Activated CD8-positive, alpha-beta T cell treated with anti-CD3 and anti-CD28 coated beads, Interleukin-2, amount 10 ng/mL, durations not matched to agents 7 days and 5 days (primary cell): ENCODE data around the gene HOXA9. TPM values are rescaled to one million over a fixed set of nuclear protein-coding genes. Genes with fewer than 3 reads are reported as not detected.
A peak's percentile ranks its signal among the peaks of the same experiment; 100 is the strongest.

ENCODE experiments used
- ATAC-seq: fragments of 150-1000 bp; cut with Tn5 transposase; one replicate; pipeline ENCODE4 v1.10.0; 2021; ENCODE audit warnings: moderate library complexity
- CTCF ChIA-PET: fragments of 350-600 bp; sonication (Branson Sonifier 250); formaldehyde crosslinking; loops from one replicate; lab custom pipeline; 2021; ENCODE audit warnings: antibody characterized with exemption; lab: Charles Lee
- POLR2A ChIA-PET: fragments of 350-600 bp; sonication (Branson Sonifier 250); formaldehyde crosslinking; loops from one replicate; lab custom pipeline; 2021; ENCODE audit warnings: antibody characterized with exemption; lab: Charles Lee
- DNase-seq: peaks from one replicate; pipeline ENCODE4 v3.0.0-alpha.2; 2020
- H3K27ac Mint-ChIP-seq: one replicate; pipeline ENCODE4 v1.8.0; 2021; ENCODE audit warnings: mild to moderate bottlenecking, mixed read lengths
- H3K27me3 Mint-ChIP-seq: one replicate; pipeline ENCODE4 v1.8.0; 2021; ENCODE audit warnings: low read depth, mixed read lengths
- H3K36me3 Mint-ChIP-seq: one replicate; pipeline ENCODE4 v1.8.0; 2021; ENCODE audit warnings: low read depth, mixed read lengths
- H3K4me1 Mint-ChIP-seq: one replicate; pipeline ENCODE4 v1.8.0; 2021; ENCODE audit warnings: low read depth, mixed read lengths
- H3K4me3 Mint-ChIP-seq: one replicate; pipeline ENCODE4 v1.8.0; 2021; ENCODE audit warnings: mild to moderate bottlenecking, mixed read lengths
- H3K9me3 Mint-ChIP-seq: one replicate; pipeline ENCODE4 v1.8.0; 2022; ENCODE audit warnings: mixed read lengths; ENCODE audit not compliant: insufficient read depth
- total RNA-seq, 2 experiments: library from RNA; stranded (reverse); gene quantifications; one replicate each; pipeline ENCODE4 v1.2.3, GENCODE V29; 2021

Gene HOXA9
- total RNA-seq, 2 experiments from 2014 or later, result not detected

DNA sequence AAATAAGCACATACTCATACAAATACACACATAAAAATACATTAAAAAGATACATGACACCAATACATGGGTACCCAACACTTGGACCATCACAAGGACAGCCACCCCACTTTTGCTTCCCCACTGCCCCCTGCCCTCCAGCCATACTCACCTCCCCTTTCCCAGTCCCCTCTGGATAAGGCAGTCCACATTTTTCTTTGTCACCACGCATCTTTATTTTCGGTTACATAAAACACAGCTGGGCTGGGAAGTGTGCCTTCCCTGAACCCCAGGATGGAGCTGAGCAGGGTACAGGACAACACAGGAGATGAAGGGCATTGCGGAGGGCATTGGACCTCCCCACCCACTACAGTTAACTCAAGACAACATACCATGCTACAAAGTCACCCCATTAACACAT is 11.8 kb downstream of the HOXA9 start:
- ChIA-PET CTCF (no interaction called here), POLR2A (no interaction called here)
- H3K27ac Mint-ChIP-seq, result peak overlapping the region; percentile 18
- H3K4me3 Mint-ChIP-seq, result no peak overlapping the region
- H3K27me3 Mint-ChIP-seq, result peaks cover 89% of the 10 kb centered on the region
- no peak for DNase-seq
- peaks cover 41% of the 10 kb centered on the region for H3K4me1 Mint-ChIP-seq
- peaks cover 8% of the 10 kb centered on the region for H3K36me3 Mint-ChIP-seq
- no peaks in the 10 kb centered on the region for H3K9me3 Mint-ChIP-seq
- no peak for ATAC-seq

DNA sequence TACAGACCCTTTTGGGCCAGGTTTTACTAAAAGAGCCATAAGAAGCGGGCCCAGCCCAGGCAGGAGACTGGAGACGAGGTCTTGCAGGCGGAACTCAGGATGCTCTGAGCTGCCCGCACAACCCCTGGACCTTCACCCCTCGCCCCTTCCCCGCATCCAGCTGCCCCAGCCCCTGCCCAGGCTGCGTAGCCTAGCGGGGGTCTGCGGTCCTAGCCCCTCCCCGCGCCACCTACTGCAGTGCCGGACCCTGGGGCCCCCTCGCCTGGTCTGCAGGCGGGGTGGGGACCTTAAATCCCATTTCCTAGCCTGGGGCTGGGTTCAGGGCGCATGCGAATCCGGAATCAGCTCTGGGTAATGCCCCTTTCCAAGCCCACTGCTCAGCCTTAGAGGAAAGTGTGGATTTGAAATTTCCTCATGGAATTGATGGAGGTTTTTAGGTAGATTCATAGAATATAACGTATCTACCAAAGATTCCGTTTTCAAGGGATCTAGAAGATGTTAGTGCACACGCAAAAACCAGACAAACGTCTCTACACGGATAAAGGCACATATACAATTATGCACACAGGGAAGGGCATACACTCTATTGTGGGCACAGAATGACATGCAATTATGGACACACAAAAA is 12.4 kb downstream of the HOXA9 start:
- no peak for DNase-seq
- CTCF ChIA-PET, result interaction anchor here (1.1 kb wide), 1 partner anchor 9 kb away, joined by 4 read pairs; no protein-coding TSS in a partner anchor
- no peak overlapping the region for H3K27ac Mint-ChIP-seq

DNA sequence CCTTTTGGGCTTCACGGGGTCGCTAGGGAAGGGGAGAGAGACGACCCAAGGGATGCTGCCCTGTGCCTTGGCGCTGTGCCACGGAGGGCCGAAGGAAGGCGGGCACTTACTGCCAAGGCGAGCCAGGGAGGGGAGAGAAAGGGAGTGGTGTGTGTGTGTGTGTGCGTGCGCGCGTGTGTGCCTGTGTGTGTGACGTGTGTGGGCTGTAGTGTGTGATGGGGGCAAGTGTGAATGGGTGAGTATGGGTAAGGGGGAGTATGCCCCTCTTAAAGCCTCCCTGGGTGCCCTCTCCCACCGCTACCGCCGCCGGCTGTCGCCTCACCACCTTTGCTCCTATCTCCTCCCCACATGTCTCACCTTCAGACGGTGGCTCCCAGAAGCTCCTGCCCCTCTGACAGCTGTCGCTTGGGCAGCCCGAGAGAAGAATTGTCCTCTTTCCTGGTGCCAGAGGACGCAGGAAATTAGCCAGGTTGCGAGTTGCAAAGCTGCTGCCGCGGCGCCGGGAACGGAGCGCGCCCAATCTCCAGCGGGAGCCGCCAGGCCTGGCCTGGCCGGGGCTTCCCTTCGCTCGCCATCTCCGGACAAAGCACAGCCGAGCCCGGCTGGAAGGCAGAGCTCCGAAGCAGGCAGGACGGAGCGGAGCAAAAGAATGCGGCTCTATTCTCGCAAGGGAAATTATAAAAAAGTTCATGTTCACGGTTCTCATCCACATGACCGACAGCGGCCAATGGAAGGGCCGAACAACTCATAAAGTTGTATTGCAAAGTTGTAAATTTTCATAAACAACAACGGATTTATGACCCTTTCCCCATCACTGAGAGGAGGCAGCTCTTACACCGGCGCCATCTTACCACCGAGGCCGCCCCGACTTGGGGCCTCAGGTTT is 13.2 kb downstream of the HOXA9 start, which contains the start of gene HOXA3:
Gene HOXA3 (minus strand): TSS at position 653 of the 885 bp plus-strand sequence. CDS start 41,943 bp downstream, outside the sequence.
- ChIA-PET POLR2A (no interaction called here), CTCF (interaction anchor here (1.1 to 1.7 kb wide), 2 partner anchors 9 to 21 kb away, joined by 4 to 6 read pairs; partner anchors contain the start of gene HOXA4)
- Mint-ChIP-seq H3K27me3 (peaks cover 88% of the 10 kb centered on the region), H3K4me3 (peak within 1 kb of the TSS; percentile 56), H3K9me3 (no peaks in the 10 kb centered on the region), H3K27ac (no peak within 1 kb of the TSS), H3K36me3 (peaks cover 6% of the 10 kb centered on the region), H3K4me1 (peaks cover 44% of the 10 kb centered on the region)
- DNase-seq (no peak), ATAC-seq (no peak)

More for the DNA sequence above, 12.4 kb downstream of the HOXA9 start:
- Mint-ChIP-seq H3K4me1 (peaks cover 44% of the 10 kb centered on the region), H3K9me3 (no peaks in the 10 kb centered on the region), H3K27me3 (peaks cover 89% of the 10 kb centered on the region), H3K36me3 (peaks cover 6% of the 10 kb centered on the region), H3K4me3 (no peak overlapping the region)
- POLR2A ChIA-PET, result no interaction called here
- no peak for ATAC-seq

DNA sequence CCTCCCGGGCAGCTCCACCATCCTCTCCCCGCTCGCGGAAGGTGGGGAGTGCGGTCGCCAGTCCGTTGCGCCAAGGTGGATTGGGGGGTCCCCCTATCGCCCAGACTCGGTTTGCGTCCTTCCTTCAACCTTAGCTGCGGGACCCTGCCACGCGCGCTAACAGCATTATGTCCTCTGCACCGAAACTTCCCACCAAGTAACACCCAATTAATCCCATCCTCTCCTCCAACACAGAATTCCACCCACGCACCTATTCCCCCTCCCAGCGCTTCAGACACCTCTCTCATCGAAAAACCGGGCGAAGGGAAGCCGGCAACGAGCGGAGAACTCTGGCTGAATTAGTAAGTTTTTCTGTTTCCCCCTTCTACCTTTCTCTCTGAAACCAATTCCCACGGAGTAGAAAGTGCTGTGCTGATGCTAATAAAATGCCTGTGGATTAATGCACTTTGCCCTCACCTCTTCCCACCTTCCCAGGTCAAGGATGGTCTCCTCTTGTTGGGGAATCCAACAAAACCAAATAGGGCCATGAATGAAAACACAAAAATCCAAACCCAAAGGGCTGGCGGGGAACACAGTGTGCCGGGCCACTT is 13.9 kb downstream of the HOXA9 start:
- H3K27me3 Mint-ChIP-seq, result peaks cover 90% of the 10 kb centered on the region
- peaks cover 6% of the 10 kb centered on the region for H3K36me3 Mint-ChIP-seq
- CTCF ChIA-PET, result interaction anchor here (0.7 to 2.5 kb wide), 11 partner anchors 10 to 469 kb away, joined by 3 to 13 read pairs (median 4); partner anchors contain the start of gene HOXA4
- no peaks in the 10 kb centered on the region for H3K9me3 Mint-ChIP-seq
- POLR2A ChIA-PET, result no interaction called here
- H3K4me3 Mint-ChIP-seq, result peak overlapping the region; percentile 56
- H3K4me1 Mint-ChIP-seq, result peaks cover 41% of the 10 kb centered on the region
- ATAC-seq, result peak; percentile 7
- DNase-seq, result no peak
- no peak overlapping the region for H3K27ac Mint-ChIP-seq

DNA sequence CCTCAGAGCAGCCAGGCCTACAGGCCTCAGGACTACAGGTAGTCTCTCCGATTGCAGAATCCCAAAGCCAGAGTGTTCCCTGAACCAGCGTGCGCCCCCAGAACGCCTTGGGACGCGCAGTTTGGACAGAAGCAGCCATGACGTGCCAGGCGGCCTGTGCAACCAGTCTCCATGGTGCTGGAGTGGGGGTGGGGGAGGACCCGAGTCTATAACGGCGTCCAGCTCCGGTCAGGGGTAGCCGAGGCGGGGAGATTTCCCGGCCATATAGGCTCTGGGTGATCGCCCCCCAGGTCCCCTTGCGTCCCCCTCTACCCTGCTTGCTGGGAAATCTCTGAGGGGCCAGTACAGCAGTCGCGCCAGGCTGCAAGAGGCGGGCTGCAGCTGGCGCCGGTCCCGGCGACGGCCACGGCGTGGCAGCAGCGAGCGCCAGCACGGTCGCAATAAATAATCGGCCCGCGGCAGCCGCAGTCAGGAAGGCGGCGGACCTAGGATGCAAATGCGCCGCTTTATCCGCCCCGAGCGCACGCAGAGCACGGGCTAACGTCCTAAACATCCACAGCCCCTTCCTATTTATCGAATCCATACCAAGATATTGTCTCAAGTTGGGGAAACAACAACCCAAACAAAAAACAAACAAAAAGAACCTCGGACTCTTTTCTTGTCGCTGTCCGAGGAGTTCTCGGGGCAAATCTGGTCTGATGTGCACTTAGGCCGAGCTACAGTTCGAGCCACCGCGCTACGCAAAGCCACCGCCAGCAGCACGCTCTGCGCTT is 14.6 kb downstream of the HOXA9 start:
- Mint-ChIP-seq H3K27me3 (peaks cover 90% of the 10 kb centered on the region), H3K9me3 (no peaks in the 10 kb centered on the region), H3K4me3 (peak overlapping the region; percentile 56), H3K27ac (no peak overlapping the region), H3K4me1 (peaks cover 36% of the 10 kb centered on the region), H3K36me3 (peaks cover 6% of the 10 kb centered on the region)
- peak; percentile 67 for DNase-seq
- ATAC-seq, result peak; percentile 76
- ChIA-PET CTCF (interaction anchor here (0.7 to 2.5 kb wide), 15 partner anchors 9 to 469 kb away, joined by 3 to 13 read pairs (median 4); partner anchors contain the start of gene HOXA4), POLR2A (interaction anchor here (0.5 kb wide), 1 partner anchor 1057 kb away, joined by 4 read pairs; no protein-coding TSS in a partner anchor)

DNA sequence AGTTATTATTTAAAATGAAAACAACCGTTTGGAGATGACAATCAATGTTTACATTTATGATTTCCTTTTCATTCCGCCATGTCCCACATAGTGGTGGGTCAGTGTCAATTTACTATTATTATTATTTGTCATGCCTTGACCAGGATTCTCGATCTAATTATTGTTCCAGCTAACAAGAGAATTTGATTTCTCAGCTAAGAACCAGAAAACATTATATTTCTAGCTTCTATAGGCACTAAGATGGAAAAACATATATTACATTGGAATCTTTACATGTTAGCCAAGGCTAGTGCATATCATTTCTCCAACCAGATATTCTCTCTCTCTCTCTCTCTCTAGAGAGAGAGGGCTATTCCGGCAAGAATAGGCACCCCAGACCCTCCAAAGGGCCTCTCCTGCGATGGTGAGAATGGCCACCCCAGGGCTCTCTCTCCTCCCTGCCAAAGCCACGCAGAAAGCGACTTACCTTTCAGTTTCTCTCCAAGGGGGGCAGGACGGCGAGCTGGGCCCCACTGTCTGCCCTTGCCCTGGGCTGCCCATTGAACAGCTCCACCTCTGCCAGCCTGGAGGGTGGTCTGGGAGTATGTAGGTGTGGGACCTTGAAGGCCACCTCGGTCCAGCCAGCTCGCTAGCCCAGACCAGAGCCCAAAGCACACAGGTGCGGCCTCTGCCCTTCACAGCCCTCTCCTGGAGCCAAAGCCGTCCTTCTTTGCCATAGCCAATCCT is 15.3 kb downstream of the HOXA9 start:
- Mint-ChIP-seq H3K9me3 (no peaks in the 10 kb centered on the region), H3K36me3 (peaks cover 3% of the 10 kb centered on the region), H3K4me1 (peaks cover 33% of the 10 kb centered on the region), H3K4me3 (peak overlapping the region; percentile 56), H3K27me3 (peaks cover 84% of the 10 kb centered on the region), H3K27ac (no peak overlapping the region)
- no peak for ATAC-seq
- ChIA-PET CTCF (interaction anchor here (0.6 to 2.5 kb wide), 17 partner anchors 9 to 1302 kb away, joined by 3 to 13 read pairs (median 4); partner anchors contain the start of gene HOXA4), POLR2A (no interaction called here)
- no peak for DNase-seq

DNA sequence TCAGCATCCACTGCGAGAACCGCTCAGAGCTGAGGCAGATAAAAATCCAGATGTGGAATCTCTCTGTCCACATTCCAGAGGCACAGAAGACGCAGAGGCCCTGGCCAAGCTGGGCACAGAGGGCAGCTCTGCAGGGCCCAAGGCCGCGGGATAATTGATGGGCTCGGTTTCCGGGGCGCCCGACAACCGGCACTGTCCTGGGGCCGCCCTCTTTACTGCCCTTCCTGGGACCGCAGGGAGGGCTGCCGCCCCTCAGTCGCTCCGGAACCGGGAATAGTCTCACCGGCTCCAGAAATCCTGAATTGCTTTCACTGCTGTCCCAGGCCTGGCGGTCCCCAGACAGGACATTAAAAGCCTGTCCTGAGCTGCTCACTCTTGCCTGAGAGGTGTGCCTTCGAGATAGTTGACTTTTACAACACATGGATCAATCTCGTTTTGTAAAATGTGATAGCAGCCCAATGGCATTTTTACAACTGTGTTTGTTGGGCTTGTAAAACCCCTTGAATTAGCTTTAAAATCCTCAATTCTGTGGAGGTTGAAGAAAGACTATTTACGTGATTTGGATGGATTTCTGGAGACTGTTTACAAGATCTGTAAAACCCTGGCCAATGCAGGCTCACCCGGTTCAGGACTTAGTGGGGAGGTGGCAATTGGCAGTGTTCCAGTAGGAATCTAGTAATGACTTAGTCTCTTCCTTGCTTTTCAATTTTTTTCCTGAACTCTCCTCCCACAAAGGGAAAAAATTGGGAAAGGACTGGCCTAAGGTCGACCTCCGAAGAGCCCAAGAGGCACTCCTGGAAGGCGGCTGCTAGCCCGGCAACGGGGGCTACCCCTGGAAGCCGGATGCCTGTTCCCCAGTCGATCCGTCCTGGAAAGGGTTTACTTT is 16.3 kb downstream of the HOXA9 start:
- POLR2A ChIA-PET, result no interaction called here

DNA sequence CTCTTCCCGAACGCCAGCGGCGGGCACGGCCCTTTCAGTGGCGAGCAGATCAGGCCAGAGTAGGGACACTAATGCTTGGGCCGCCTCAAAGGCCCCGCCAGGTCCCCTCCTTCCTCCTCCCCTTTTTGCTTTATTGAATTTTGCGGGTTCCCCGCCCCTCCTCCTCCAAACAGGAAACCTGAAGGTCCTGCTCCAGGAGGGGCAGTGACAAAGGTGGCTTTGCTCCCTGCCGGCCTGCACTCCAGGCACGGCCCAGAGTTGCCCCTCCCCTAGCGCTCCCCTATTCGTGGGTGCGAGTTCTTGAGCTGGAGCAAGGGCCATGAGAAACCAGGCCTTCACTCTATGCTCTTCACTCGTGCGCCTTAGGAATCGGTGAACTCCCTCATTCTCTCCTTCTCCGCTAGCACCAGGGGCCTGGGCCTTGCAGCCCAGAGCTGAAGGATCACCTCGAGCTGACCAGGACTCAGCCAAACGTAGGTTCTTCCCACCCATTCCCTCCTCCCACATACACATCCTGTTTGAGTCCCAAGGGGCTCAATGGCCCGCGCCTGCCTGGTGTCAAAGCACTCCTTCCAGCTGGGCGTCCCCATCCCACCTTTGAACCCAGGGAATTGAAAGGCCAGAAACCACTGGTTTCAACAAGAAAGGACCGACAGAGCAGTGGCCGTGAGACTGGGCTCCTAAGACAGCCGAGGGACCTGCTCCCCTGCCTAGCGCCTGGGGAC is 17.1 kb downstream of the HOXA9 start:
- ChIA-PET POLR2A (no interaction called here), CTCF (interaction anchor here (1.6 to 1.8 kb wide), 2 partner anchors 466 to 468 kb away, joined by 3 to 4 read pairs; no protein-coding TSS in a partner anchor)

More for the DNA sequence above, 16.3 kb downstream of the HOXA9 start:
- no peaks in the 10 kb centered on the region for H3K9me3 Mint-ChIP-seq
- peaks cover 75% of the 10 kb centered on the region for H3K27me3 Mint-ChIP-seq
- no peaks in the 10 kb centered on the region for H3K36me3 Mint-ChIP-seq
- CTCF ChIA-PET, result interaction anchor here (0.6 to 2.5 kb wide), 9 partner anchors 10 to 1301 kb away, joined by 3 to 13 read pairs (median 5); no protein-coding TSS in a partner anchor
- peaks cover 28% of the 10 kb centered on the region for H3K4me1 Mint-ChIP-seq
- H3K4me3 Mint-ChIP-seq, result no peak overlapping the region
- DNase-seq, result no peak
- no peak for ATAC-seq
- H3K27ac Mint-ChIP-seq, result no peak overlapping the region

DNA sequence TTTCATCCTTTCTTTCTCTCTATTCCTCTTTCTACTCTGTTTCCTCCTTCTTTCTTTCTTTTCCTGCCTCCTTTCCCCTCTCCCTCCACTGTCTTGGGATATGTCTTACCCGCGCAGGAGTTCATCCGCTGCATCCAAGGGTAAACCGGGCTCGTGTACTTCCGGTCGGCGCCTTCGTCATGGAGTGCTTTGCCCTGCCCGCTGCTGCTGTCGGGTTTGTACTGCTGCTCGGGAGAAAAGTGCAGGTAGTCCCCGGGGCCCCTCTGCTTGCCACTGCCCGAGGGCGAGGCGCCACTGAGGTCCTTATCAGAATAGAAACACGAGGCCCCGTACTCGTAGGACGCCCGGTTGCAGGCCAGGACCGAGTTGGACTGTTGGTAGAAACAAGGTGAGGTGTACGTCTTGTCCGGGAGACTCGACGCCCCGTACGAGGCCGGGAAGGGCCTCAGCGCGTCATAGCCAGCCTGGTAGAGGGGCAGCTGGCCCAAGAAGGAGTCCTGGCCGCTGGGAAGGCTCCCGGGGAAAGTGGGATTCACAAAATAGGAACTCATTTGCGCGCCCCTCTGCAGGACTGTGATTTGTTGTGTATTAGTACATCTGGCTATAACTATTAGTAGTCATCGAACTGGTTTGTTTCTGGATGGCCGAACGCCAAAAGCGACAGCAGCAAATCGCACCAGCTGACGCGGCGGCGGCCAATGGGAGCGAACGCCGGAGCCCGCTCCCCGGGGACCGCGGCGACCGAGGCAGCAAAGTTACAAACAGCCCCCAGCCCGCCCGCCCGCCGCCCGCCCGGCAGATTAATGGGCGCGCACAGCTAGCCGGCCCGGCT is 17.9 kb downstream of the HOXA9 start, which contains the start of gene HOXA6:
Gene HOXA6 (minus strand): TSS at position 576 of the 832 bp plus-strand sequence. CDS start 25 bp downstream, at position 551.
- ChIA-PET CTCF (no interaction called here), POLR2A (no interaction called here)
- no peaks in the 10 kb centered on the region for H3K9me3 Mint-ChIP-seq
- no peaks in the 10 kb centered on the region for H3K36me3 Mint-ChIP-seq
- H3K27ac Mint-ChIP-seq, result no peak within 1 kb of the TSS
- H3K27me3 Mint-ChIP-seq, result peaks cover 64% of the 10 kb centered on the region
- ATAC-seq (no peak), DNase-seq (no peak)
- H3K4me1 Mint-ChIP-seq, result peaks cover 28% of the 10 kb centered on the region
- peak within 1 kb of the TSS; percentile 15 for H3K4me3 Mint-ChIP-seq

More for the DNA sequence above, 17.1 kb downstream of the HOXA9 start:
- H3K4me3 Mint-ChIP-seq, result peak overlapping the region; percentile 15
- peaks cover 67% of the 10 kb centered on the region for H3K27me3 Mint-ChIP-seq
- ATAC-seq, result no peak
- no peaks in the 10 kb centered on the region for H3K9me3 Mint-ChIP-seq
- no peaks in the 10 kb centered on the region for H3K36me3 Mint-ChIP-seq
- peaks cover 28% of the 10 kb centered on the region for H3K4me1 Mint-ChIP-seq
- no peak overlapping the region for H3K27ac Mint-ChIP-seq
- no peak for DNase-seq
